Common myeloid progenitor, CD34-positive (primary cell): ENCODE data around the gene FNDC3A.
"Not testable (repeated sequence)": the region's sequence is repeated elsewhere in the genome, so short reads cannot be mapped to it uniquely, and the experiment has no call there.

Experiments used
- CTCF ChIA-PET: fragments of 350-600 bp; sonication (Branson Sonifier 250); formaldehyde crosslinking; loops from one replicate; lab custom pipeline; 2021; ENCODE audit warnings: antibody characterized with exemption; lab: Charles Lee
- POLR2A ChIA-PET: fragments of 350-600 bp; sonication (Branson Sonifier 250); formaldehyde crosslinking; loops from one replicate; lab custom pipeline; 2021; ENCODE audit warnings: antibody characterized with exemption; lab: Charles Lee
- DNase-seq, 3 donors: peaks; one replicate each; pipeline versions ENCODE4 v3.0.0 to v3.0.0-alpha.2; 2013
- H3K27ac ChIP-seq, 2 experiments: 1 replicate in 1 of 2; 2 replicates in 1 of 2; pipeline ENCODE4 v1.7.0; 2013; ENCODE audit warnings: inconsistent platforms in 2 of 2, low read length in 2 of 2, mild to moderate bottlenecking in 2 of 2, low read depth in 1 of 2, moderate library complexity in 1 of 2; ENCODE audit not compliant: severe bottlenecking in 2 of 2, insufficient read depth in 1 of 2, poor library complexity in 1 of 2
- H3K27me3 ChIP-seq, 5 experiments: replicated peaks in 2 of 5; 1 replicate in 3 of 5; 2 replicates in 2 of 5; pipeline versions ENCODE4 v1.6.1 to v1.7.0; 2013; ENCODE audit warnings: low read length in 4 of 5, mild to moderate bottlenecking in 2 of 5, moderate library complexity in 2 of 5, inconsistent platforms in 1 of 5; ENCODE audit not compliant: insufficient read depth in 5 of 5, control insufficient read depth in 4 of 5
- H3K36me3 ChIP-seq, 4 experiments: 1 replicate in 2 of 4; 2 replicates in 2 of 4; pipeline versions ENCODE4 v1.6.1 to v1.7.0; 2013; ENCODE audit warnings: low read length in 3 of 4, control low read depth in 1 of 4, mild to moderate bottlenecking in 1 of 4; ENCODE audit not compliant: control insufficient read depth in 4 of 4, insufficient read depth in 4 of 4
- H3K4me1 ChIP-seq, 4 experiments: 1 replicate in 3 of 4; 2 replicates in 1 of 4; pipeline versions ENCODE4 v1.6.1 to v1.7.1; 2013; ENCODE audit warnings: low read length in 3 of 4, mild to moderate bottlenecking in 3 of 4, control low read depth in 1 of 4, inconsistent platforms in 1 of 4, moderate library complexity in 1 of 4; ENCODE audit not compliant: control insufficient read depth in 4 of 4, insufficient read depth in 4 of 4; ENCODE audit errors: control extremely low read depth in 1 of 4
- H3K4me3 ChIP-seq, 7 experiments: 1 replicate in 4 of 7; 2 replicates in 3 of 7; pipeline versions ENCODE4 v1.5.1 to v1.7.0; 2013; ENCODE audit warnings: mild to moderate bottlenecking in 7 of 7, low read length in 6 of 7, moderate library complexity in 6 of 7, inconsistent platforms in 2 of 7, low read depth in 2 of 7, control low read depth in 1 of 7; ENCODE audit not compliant: insufficient read depth in 4 of 7, control insufficient read depth in 1 of 7; ENCODE audit errors: extremely low read depth in 1 of 7
- H3K9me3 ChIP-seq, 5 experiments: 1 replicate in 4 of 5; 2 replicates in 1 of 5; pipeline versions ENCODE4 v1.6.1 to v1.7.1; 2013; ENCODE audit warnings: low read length in 4 of 5, mild to moderate bottlenecking in 2 of 5, inconsistent platforms in 1 of 5, low read depth in 1 of 5, moderate library complexity in 1 of 5; ENCODE audit not compliant: control insufficient read depth in 4 of 5, insufficient read depth in 2 of 5; ENCODE audit errors: control extremely low read depth in 1 of 5
- WGBS: methylation state at CpG from one replicate; pipeline ENCODE4 v1.1.5; 2013; ENCODE audit not compliant: insufficient coverage; 5-methylcytosine and 5-hydroxymethylcytosine counted together

FNDC3A gene

GRCh38 chr13:48985756-48986155 lies 10.0 kb downstream of the FNDC3A start:
- peaks cover 0 to 6% (median 0%) of the 10 kb centered on the region in 5 experiments for H3K9me3 ChIP-seq
- ChIA-PET CTCF (interaction anchor here (1.1 to 1.8 kb wide), 3 partner anchors 10 to 14 kb away, joined by 3 to 4 read pairs (median 3); partner anchors contain the start of gene FNDC3A), POLR2A (no interaction called here)
- 90% methylated on average over 2 of the region's 2 CpGs for WGBS
- H3K27me3 ChIP-seq: no peaks in the 10 kb centered on the region
- DNase-seq: no peak
- no peak overlapping the region for H3K27ac ChIP-seq
- peaks cover 0 to 2% (median under 1%) of the 10 kb centered on the region in 4 experiments for H3K36me3 ChIP-seq
- no peaks in the 10 kb centered on the region for H3K4me1 ChIP-seq
- H3K4me3 ChIP-seq: no peak overlapping the region

- H3K9me3 ChIP-seq: peaks cover 0 to 14% (median 5%) of the 10 kb centered on the region in 5 experiments
- WGBS: no CpG with 5 or more reads among the region's 1 CpG
- CTCF ChIA-PET: no interaction called here
- peaks cover 0 to 3% (median 0%) of the 10 kb centered on the region in 4 experiments for H3K4me1 ChIP-seq
- DNase-seq: no peak
- H3K27me3 ChIP-seq: no peaks in the 10 kb centered on the region
- H3K27ac ChIP-seq: no peak overlapping the region
- H3K36me3 ChIP-seq: peaks cover 0 to 4% (median 2%) of the 10 kb centered on the region in 4 experiments
- POLR2A ChIA-PET: no interaction called here
- no peak overlapping the region for H3K4me3 ChIP-seq
Measured at GRCh38 chr13:48990900-48991299, 15.2 kb downstream of the FNDC3A start.

- ChIA-PET POLR2A (no interaction called here), CTCF (no interaction called here)
- no peak for DNase-seq
- Histone ChIP-seq H3K36me3 (peaks cover 2 to 4% (median 3%) of the 10 kb centered on the region in 4 experiments), H3K9me3 (peaks cover 0 to 14% (median 6%) of the 10 kb centered on the region in 5 experiments), H3K27me3 (no peaks in the 10 kb centered on the region), H3K27ac (no peak overlapping the region), H3K4me1 (peaks cover 0 to 3% (median 0%) of the 10 kb centered on the region in 4 experiments), H3K4me3 (no peak overlapping the region)
Measured at GRCh38 chr13:48993150-48993549, 17.4 kb downstream of the FNDC3A start.

- Histone ChIP-seq H3K9me3 (peaks cover 0 to 23% (median 10%) of the 10 kb centered on the region in 5 experiments), H3K4me1 (peaks cover 0 to 3% (median 0%) of the 10 kb centered on the region in 4 experiments), H3K27me3 (no peaks in the 10 kb centered on the region), H3K36me3 (peaks cover 2 to 13% (median 4%) of the 10 kb centered on the region in 4 experiments), H3K27ac (no peak overlapping the region), H3K4me3 (no peak overlapping the region)
- ChIA-PET POLR2A (interaction anchor here (0.7 kb wide), 1 partner anchor 12 kb away, joined by 4 read pairs; no protein-coding TSS in a partner anchor), CTCF (no interaction called here)
- WGBS: no CpG with 5 or more reads among the region's 2 CpGs
- no peak for DNase-seq
Measured at GRCh38 chr13:48994706-48995105, 19.0 kb downstream of the FNDC3A start.

GRCh38 chr13:48998641-48999292 lies 23.1 kb downstream of the FNDC3A start:
- peaks cover 0 to 25% (median 12%) of the 10 kb centered on the region in 5 experiments for H3K9me3 ChIP-seq
- peaks cover 2 to 16% (median 10%) of the 10 kb centered on the region in 4 experiments for H3K36me3 ChIP-seq
- WGBS: 50% methylated on average over 4 of the region's 5 CpGs
- POLR2A ChIA-PET: no interaction called here
- H3K27ac ChIP-seq: no peak overlapping the region
- CTCF ChIA-PET: interaction anchor here (1.0 to 1.5 kb wide), 2 partner anchors 10 to 13 kb away, joined by 3 read pairs; no protein-coding TSS in a partner anchor
- H3K27me3 ChIP-seq: no peaks in the 10 kb centered on the region
- H3K4me1 ChIP-seq: peaks cover 0 to 3% (median 0%) of the 10 kb centered on the region in 4 experiments
- H3K4me3 ChIP-seq: no peak overlapping the region
- DNase-seq: no peak

GRCh38 chr13:49000247-49000646 lies 24.5 kb downstream of the FNDC3A start:
- peaks cover 0 to 25% (median 12%) of the 10 kb centered on the region in 5 experiments for H3K9me3 ChIP-seq
- ChIA-PET POLR2A (no interaction called here), CTCF (interaction anchor here (0.8 to 1.5 kb wide), 3 partner anchors 12 to 46 kb away, joined by 3 read pairs; no protein-coding TSS in a partner anchor)
- H3K27ac ChIP-seq: no peak overlapping the region
- DNase-seq: no peak
- H3K4me1 ChIP-seq: peaks cover 0 to 2% (median 0%) of the 10 kb centered on the region in 4 experiments
- H3K27me3 ChIP-seq: no peaks in the 10 kb centered on the region
- WGBS: no CpG with 5 or more reads among the region's 1 CpG
- H3K4me3 ChIP-seq: no peak overlapping the region
- peaks cover 0 to 16% (median 10%) of the 10 kb centered on the region in 4 experiments for H3K36me3 ChIP-seq

- H3K27ac ChIP-seq, POLR2A ChIA-PET, H3K4me3 ChIP-seq, H3K4me1 ChIP-seq, H3K27me3 ChIP-seq, DNase-seq, CTCF ChIA-PET: not testable (repeated sequence)
- H3K9me3 ChIP-seq: peaks cover 0 to 29% (median 4%) of the 10 kb centered on the region in 5 experiments
- 97% methylated on average over 12 of the region's 28 CpGs for WGBS
- H3K36me3 ChIP-seq: peaks cover 4 to 28% (median 12%) of the 10 kb centered on the region in 4 experiments
Measured at GRCh38 chr13:49018986-49019635, 43.4 kb downstream of the FNDC3A start.
